Measurements from ENCODE around the gene DNPH1.

DNPH1 gene

DNA sequence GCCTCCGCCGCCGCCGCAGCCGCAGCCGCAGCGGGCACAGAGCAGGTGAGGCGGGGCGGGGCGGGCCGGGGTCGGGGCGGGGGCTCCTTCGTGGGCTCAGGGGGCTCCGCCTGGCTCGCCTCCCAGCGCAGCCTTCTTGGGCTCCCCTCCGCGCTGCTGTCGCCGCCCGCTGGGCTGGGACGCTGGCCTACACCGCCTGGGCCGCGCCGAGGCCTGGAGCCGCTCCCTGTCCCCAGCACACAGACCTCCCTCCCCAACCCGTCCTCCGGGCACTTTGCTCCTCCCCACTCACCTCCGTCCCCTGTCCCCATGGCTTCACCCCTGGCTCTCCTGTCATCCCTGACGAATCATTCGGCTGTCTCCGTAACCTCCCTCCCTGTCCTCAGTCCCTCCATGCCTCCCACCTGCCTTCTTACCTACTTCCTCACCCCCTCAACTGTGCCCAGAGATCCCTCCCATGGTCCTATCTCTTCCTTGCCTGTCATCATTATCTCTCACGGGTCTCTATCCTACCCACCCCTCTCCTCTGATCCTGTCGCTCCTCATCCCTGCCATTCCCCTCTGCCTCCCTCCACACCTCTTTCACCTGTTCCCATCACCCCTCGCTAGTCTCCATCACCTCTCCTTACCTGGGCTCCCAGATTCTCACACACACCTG, 14.5 kb upstream of the DNPH1 start:
- DNase-seq, result no peak

DNA sequence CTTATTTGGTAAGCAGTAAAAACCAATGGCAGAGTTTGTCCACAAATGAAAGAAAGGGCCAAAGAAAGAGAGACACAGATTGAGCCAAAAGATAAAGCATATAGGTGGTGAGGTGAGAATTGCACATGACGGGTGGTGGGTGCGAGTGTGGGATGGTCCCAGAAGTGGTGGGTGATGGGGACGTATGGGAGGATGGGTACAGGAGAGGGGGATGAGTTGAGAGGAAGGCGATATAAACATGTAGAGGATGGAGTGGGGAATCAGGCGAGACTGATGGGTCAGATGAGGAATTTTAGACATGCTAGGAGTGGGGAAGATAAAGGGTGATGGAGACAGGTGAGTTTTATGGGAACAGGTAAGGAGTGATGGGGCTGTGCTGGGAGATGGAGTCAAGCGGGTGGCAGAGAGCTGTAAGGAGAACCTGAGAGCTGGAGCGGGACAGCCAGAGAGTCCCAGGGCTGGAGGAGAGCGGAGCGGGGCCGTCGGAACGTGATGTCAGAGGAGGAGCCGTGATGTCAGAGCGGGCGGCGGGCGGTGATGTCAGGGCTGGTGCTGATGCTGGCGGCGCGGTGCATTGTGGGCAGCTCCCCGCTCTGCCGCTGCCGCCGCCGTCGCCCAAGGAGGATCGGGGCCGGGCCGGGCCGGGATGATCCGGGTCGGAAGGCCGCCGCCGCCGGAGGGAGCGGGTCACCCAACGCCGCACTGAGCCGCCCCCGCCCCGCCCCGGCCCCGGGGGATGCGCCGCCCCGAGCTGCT, 13.8 kb upstream of the DNPH1 start, which contains the start of gene TTBK1:
Gene TTBK1, plus strand, starts transcription at position 574 of the 756 bp plus-strand sequence. CDS start 3,180 bp downstream, outside the sequence.
- DNase-seq, result no peak

DNA sequence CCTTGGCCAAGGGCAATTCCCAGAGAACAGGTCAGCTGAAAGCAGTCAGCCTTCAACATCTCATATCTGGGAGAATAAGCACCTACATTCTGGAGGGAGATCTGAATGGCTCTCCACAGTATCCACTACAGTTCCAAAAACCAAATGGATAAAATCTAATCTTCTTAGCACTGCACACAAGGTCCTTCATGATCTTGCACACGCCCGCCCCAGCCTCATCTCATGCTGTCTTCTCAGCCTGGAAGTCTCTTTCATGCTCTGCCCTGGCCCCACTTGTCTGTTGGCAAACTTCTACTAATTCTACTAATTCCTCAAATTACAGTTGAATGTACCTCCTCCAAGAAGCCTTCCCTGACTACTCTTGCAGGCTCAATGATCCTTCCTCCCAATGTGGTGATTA, 12.2 kb upstream of the DNPH1 start:
- DNase-seq, result no peak

DNA sequence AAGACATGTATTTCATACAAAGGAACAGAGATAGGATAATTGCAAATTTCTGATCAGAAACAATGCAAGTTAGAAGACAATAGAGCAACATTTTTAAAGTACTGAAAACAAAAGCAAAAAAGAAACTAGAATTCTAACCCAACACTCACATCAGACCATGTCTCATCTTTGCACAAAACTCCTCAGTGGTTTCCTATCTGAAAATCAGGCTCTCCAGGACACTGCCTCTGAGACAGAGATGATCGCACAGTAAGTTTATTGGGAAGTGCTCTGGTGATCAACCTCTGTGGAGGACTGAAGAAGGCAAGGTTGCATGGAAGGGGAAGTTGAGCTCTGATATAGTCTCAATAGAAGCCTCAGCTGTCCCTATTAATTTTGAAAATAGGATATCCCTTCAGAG, 11.7 kb upstream of the DNPH1 start:
- DNase-seq, result no peak

DNA sequence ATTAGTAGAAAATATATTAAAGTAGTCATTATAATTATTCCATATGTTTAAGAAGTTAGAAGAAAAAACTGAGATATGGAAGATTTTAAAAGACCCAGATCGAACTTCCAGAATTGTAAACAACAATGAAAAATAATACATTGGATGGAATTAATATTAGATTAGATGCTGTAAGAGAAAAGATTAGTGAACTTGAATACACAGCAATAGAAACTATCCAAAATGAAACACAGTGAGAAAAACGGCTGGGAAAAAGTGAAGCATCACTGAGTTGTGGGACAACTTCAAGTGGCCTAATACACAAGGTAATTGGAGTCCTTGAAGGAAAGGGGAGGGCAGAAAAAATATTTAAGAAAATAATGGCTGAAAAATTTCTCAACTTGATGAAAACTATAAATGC, 9.8 kb upstream of the DNPH1 start:
- DNase-seq, result no peak

DNA sequence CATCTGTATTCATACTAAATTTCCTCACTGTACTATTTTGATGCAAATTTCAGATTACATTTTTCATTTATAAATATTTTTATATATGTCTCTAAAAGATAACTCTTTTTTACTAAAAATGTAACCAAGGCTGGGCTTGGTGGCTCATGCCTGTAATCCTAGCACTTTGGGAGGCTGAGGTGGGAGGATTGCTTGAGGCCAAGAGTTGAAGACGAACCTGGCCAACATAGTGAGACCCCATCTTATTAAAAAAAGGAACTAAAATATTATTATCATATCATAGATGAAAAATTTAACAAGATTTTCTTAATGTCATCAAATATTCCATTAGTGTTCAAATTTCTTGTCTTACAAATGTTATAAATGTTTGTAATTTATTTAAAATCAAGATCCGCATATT, 6.6 kb upstream of the DNPH1 start:
- DNase-seq, result no peak

DNA sequence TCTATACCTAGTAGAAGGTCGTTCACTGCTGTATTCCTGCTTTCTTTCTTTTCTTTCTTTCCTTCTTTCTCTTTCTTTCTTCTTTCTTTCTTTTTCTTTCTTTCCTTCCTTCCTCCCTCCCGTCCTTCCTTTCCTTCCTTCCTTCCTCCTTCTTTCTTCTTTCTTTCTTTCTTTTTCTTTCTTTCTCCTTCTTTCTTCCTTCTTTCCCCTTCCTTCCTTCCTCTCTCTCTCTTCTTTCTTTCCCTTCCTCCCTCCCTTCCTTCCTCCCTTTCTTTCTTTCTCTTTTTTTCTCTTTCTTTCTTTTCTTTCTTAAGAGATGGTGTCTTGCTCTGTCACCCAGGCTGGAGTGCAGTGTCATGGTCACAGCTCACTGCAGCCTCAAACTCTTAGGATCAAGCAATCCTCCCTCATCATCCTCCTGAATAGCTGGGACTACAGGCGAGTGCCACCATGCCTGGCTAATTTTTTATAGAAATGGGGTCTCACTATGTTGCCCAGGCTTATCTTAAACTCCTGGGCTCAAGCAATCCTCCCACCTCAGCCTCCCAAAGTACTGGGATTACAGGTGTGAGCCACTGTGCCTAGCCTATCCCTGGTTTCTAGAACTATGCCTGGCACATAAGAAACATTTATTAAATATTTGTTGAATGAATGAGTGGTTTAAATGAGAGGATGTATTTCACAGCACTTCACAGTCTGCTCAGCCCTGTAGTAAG, 2.6 kb upstream of the DNPH1 start:
- DNase-seq, result no peak

DNA sequence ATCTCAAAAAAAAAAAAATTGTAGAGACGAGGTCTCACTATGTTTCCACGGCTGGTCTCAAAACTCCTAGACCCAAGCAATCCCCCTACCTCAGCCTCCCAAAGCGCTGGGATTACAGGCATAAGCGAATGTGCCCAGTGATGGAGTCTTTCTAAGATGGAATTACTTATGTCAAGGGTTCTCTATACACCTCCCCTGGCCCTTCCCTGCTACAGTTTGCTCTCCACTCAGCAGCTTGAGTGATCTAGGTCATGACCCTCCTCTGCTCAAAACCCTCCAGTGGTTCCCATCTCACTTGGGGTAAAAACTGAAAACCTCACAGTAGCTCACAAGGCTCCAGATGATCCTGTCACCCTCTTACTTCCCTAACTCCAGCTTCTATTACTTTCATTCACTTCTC, 1.8 kb upstream of the DNPH1 start:
- DNase-seq, result no peak

DNA sequence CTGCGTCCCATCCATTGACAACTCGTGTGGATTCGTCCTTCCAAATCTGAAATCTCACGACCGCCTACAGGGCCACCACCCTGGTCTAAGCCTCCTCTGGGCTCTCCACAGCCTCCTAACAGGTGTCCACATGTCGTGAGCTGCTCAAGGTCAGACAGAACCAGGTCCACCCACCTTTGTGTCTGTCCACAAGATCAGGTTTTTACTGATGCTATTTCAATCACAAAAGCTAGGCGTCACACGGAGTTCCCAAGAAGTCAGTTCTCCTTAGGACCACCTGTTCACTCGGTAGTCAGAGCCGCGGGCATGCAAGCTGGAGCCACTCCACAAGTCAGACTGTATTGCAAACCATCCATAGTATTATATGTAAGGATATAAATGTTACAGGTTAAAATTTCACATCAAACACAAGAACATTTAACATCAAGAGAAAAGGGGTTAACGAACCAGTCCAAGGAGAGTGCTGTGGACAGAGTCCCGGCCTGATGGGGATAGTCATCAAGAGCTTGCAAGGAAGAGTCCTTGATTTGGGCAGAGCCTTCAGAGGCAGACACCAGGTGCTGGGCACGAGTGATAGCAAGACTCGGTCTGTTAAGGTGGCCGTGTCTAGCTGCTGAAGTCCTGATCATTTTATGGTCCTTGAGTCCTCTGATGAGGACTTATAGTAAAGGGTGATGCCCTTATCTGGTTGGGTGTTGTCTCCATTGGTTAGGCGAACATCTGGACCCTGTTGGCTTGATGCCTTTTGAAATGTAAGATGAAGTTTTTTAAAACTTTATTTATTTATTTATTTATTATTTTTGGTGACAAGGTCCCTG, 731 bp upstream of the DNPH1 start:
- no peak for DNase-seq

DNA sequence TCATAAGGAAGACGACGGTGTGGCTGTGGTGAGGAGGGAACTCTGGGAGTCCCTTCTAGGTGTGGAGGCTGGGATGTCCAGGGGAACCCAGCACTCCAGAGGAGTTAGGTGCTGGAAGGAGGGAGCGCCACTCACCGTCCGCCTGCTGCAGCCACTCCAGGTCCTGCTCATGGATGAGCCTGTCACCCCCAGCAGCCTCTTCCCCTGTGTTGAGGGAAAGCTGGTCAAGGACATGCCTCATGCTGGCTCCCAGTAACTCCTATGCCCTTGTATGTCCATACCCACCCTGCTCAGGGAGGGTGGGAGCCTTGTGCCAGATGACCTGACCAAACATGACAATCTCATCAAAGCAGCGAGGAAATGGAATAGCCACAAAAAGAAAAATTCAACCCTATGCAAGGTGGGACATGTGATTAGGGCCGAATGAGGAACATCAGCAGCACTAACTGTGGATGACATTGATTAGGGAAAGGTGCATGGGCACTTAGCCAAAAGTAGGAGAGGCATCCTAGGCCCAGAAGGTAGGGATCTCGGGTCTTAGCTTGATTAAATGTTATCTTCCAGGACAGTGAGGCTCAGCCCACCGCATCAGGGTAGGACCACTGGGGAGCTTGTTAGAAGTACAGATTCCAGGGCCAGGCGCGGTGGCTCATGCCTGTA, 3.0 kb downstream of the DNPH1 start:
- no peak for DNase-seq

DNA sequence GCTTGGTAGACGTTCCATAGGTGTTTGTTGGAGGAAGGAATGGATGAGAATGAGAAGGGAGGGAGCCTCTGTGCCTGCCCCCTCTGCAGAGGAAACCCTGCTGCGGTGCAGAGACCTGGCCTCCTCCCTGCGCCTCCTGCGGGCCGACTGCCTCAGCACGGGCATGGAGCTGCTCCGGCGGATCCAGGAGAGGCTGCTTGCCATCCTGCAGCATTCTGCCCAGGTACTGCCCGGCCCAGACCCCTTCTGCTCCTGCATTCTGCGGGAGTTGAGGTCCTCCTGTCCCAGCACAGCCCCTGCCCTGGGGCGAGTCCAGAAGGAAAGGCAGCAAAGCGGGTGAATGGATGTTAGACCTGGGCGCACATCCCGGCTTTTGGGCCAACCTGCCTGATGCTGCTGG, 6.1 kb downstream of the DNPH1 start:
- no peak for DNase-seq

DNA sequence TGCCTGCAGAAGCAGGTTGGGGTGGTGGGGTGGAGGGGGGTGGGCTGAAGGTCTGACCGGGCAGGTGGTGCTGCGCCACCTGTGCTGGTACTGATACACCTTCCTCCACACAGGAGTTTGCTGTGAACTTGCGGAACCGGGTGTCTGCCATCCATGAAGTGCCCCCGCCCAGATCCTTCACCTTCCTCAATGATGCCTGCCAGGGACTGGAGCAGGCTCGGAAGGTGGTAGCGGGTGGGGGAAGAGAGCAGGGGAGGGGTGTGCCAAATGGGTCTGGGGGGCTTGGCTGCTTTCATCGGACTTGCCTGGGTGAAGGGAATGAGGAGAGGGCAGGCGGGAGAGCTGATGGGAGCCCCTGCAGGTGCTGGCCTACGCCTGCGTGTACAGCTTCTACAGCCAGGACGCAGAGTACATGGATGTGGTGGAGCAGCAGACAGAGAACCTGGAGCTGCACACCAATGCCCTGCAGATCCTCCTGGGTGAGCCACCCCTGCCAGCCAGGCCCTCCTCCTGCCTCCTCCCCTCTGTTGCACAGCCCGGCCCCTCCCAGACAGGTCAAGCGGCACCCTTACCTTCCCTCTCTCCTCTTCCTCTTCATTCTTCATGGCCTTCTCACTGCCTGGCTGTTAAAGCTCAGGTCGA, 6.7 kb downstream of the DNPH1 start:
- no peak for DNase-seq

DNA sequence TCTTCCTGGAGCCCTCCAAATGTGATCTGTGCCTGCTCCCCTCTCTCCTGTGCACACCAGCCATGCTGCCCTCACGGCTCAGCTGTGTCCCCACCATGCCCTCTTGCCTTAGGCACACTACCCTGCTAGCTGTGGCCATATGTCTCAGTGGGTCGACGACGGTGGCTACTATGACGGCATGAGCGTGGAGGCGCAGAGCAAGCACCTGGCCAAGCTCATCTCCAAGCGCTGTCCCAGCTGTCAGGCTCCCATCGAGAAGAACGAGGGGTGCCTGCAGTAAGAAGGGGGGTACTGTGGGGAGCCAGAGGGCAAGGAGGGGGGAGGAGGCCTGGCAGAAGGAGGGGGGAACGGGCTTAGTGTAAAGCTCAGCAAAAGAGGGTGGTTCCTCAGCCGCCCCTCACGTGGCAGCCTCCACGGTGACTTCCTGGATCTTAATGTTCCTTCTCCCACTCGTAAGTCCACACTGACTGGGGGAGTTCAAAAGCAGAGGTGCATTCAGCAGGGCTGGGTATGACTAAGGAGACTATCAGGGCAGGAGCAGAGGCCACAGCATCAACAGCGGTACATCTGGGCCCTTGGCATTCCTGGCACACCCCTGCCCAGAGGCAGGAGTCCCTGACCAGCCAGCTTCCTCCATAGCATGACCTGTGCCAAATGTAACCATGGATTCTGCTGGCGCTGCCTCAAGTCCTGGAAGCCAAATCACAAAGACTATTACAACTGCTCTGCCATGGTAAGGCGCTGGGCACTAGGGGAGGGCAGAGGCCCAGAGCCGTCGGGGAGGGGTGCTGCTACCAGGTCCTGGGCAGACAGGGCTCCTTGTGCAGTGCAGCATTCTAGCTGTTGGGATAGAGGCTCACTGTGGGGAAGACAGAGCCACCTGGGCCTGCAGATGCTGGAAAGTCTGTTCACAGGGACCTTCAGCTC, 8.0 kb downstream of the DNPH1 start:
- no peak for DNase-seq

DNA sequence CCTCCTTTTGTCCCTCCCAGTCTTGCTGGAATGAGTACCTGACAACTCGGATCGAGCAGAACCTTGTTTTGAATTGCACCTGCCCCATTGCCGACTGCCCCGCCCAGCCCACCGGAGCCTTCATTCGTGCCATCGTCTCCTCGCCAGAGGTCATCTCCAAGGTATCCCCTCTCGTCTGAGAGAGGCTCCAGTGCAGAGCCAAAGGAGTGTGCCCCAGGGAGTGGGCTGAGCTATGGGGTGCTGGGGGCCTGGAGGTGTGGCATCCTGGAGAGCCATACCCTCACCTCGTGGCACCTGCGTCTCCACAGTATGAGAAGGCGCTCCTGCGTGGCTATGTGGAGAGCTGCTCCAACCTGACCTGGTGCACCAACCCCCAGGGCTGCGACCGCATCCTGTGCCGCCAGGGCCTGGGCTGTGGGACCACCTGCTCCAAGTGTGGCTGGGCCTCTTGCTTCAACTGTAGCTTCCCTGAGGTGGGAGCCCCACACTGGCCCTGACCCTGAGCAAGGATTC, 8.8 kb downstream of the DNPH1 start:
- DNase-seq, result no peak

DNA sequence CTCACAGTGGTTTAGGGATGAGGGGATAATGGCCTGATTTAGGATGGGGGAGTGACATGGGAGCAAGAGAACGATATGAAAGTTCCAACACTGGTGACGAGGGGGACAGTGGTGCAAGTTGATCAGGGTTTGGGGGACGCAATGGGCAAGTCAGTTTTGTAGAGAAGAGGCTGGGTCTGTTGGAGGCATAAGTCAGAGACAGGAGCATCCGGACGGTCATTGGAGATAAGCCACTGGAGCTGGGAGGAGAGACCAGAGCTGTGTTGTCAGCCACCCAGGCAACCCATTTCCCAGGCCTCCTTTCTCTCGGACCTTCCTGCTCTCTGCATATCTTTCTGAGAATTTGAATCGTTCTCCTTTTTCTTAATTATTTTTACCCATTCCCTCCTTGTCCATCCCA, 9.5 kb downstream of the DNPH1 start:
- DNase-seq, result no peak

DNA sequence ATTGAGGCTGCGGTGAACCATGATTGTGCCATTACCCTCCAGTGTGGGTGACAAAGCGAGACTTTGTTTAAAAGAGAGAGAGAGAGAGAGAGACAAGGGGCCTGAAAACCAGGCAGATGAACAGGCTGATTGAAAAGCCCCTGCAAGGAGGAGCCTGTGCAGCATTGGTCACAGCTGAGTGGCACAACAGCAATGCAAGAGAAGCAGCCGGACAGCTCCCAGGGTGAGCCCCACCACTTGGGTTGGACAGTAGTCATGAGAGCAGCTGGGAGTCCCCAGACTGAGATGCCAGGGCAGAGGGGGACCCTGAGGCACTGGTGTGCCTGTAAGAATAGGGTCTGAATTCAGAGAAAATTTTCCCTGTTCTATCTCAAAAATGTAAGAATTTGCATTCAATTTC, 10.2 kb downstream of the DNPH1 start:
- no peak for DNase-seq

DNA sequence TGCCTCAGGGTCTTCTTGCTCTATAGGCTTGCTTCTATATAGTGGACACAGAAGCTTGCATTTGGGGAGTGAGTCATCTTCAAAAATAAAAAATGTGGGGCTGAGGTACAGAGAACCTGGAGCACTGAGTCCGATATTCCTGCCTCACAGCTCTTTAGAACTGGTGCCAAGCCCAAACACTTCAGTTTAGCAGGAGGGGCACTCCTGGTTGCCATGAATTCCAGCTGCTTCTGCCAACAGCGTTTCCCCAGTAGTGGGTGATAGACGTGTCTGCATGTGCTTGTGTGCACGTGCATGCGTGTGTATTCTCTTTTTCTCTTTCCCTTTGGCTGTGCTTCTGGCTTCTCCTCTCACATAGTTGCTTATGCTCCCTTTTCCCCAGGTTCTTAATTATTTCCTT, 11.9 kb downstream of the DNPH1 start:
- DNase-seq, result no peak

DNA sequence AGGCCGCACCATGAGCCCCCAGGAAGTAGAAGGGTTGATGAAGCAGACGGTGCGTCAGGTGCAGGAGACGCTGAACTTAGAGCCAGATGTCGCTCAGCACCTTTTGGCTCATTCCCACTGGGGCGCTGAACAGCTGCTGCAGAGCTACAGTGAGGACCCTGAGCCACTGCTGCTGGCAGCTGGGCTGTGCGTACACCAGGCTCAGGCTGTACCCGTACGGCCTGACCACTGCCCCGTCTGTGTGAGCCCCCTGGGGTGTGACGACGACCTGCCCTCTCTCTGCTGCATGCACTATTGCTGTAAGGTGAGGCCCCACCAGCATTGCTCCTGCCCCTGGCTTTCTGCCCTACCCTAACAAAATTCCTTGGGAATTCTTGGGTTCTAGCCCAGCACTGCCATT, 13.1 kb downstream of the DNPH1 start:
- no peak for DNase-seq

DNA sequence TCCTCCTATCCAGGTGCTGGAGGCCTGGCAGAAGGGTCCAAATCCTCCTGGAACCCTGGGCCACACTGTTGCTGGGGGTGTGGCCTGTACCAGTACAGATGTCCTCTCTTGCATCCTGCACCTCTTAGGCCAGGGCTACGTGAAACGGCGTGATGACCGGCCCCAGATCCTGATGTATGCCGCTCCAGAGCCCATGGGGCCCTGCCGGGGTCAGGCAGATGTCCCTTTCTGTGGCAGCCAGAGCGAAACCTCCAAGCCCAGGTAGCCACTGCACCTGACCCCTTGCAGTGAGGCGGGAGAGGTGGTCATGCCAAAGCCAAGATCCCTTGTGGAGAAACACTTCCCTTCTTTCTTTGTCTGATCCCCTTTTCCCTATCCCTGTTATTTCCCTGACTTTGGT, 14.2 kb downstream of the DNPH1 start:
- DNase-seq, result no peak

DNA sequence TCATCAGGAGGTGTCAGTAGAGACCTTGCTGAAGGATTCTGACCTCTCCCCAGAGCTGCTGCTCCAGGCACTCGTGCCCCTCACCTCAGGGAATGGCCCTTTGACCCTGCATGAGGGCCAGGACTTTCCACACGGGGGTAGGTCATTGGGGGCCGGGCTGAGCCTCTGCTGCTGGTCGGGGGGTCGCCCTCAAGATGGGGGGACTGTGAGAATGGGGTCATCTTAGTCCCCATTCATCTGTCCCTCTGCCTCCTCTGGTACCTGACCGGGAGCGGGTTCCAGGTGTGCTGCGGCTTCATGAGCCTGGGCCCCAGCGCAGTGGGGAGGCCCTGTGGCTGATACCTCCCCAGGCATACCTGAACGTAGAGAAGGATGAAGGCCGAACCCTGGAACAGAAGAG, 15.8 kb downstream of the DNPH1 start:
- DNase-seq, result no peak

DNA sequence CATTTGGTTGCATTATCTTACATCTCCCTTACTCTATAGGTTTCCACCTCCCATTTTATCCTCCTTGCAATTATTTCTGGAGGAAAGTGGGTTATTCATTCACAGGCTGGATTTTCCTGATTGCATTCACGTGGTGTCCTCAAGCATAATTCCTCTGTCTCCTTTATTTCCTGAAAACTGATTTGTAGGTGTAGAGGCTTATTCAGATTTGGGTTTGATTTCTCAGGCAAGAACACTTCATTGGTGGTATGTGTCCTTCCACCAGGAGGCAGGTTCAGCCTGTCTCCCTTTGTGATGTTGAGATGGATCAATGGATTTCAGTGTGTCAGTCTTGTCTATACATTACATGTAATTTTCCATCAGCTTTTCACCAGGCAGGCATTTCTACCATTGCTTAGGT, 17.3 kb downstream of the DNPH1 start:
- DNase-seq, result no peak

Data from SHP77 treated with DMSO at 0.1 percent for 48 hours (cell line).